Right lobe of liver (tissue), 6 donors: ENCODE data around the gene SMIM31. TPM values are rescaled to one million over a fixed set of nuclear protein-coding genes. Genes with fewer than 3 reads are reported as not detected.

Experiments
- ATAC-seq, 4 donors: fragments of 200-7000 bp; cut with Tn5 transposase; one replicate each; pipeline ENCODE4 v1.9.1; 2020; ENCODE audit warnings: mild to moderate bottlenecking in 4 of 4, moderate library complexity in 4 of 4
- DNase-seq, 3 donors: peaks; one replicate each; pipeline ENCODE4 v3.0.0-alpha.2; 2020
- H3K27ac ChIP-seq, 3 donors: fragments of 200-600 bp; one replicate each; pipeline ENCODE4 v1.8.0; 2022
- H3K27me3 ChIP-seq, 2 donors: fragments of 200-600 bp; one replicate each; pipeline ENCODE4 v1.8.0; 2022
- H3K36me3 ChIP-seq, 4 donors: fragments of 200-600 bp; sonication (generic) in 1 of 4; one replicate each; pipeline versions ENCODE4 v1.5.1 to v1.8.0; 2017 to 2022; ENCODE audit warnings: control low read depth in 1 of 4
- H3K4me1 ChIP-seq, 4 donors: fragments of 200-600 bp; sonication (generic) in 1 of 4; one replicate each; pipeline versions ENCODE4 v1.5.1 to v1.8.0; 2017 to 2022; ENCODE audit warnings: control low read depth in 1 of 4
- H3K4me3 ChIP-seq, 3 donors: fragments of 200-600 bp; one replicate each; pipeline ENCODE4 v1.8.0; 2022
- H3K9me3 ChIP-seq, 4 donors: fragments of 200-600 bp; sonication (generic) in 1 of 4; one replicate each; pipeline versions ENCODE4 v1.5.1 to v1.8.0; 2017 to 2022; ENCODE audit warnings: control low read depth in 1 of 4
- POLR2A ChIP-seq: fragments of 450-650 bp; IDR thresholded peaks from one replicate; pipeline ENCODE4 v1.6.1; 2017; ENCODE audit warnings: antibody characterized with exemption, mild to moderate bottlenecking
- WGBS: methylation state at CpG from one replicate; pipeline ENCODE4 v1.1.6; 2018; ENCODE audit warnings: low coverage, low lambda C conversion rate; ENCODE audit not compliant: insufficient coverage; ENCODE audit errors: missing lambda C conversion rate; 5-methylcytosine and 5-hydroxymethylcytosine counted together
- intact Hi-C, 2 donors: fragments of 100-400 bp; cut with DNase I; formaldehyde crosslinking; loops; one replicate each; pipeline versions ENCODE4 v1.11.2 to v1.14.1; 2022
- total RNA-seq, 6 experiments: library from RNA; depleted of rRNA in 2 of 6; stranded (reverse); fragments of >200 nt in 2 of 6; fragmentation: NEBNext Ultra II Directional in 3 of 6; extraction: Animal tissue kit (Norgen Biotek cat#: 25700) in 3 of 6; gene quantifications; one replicate each; pipeline versions ENCODE4 v1.1.0 to v1.2.4, GENCODE V29; 2016 to 2023
- TF ChIP-seq, protein P1 (sequence below), 4 donors: fragments of 200-600 bp in 3 of 4; fragments of 450-650 bp in 1 of 4; IDR thresholded peaks; one replicate each; pipeline versions ENCODE4 v1.5.1 to v1.8.0; 2016 to 2022; ENCODE audit warnings: antibody characterized with exemption in 4 of 4, mild to moderate bottlenecking in 2 of 4
- donor health status: DM: no; HTN: yes; CAD: no.
- donor health status: DM: no; HTN: no; CAD: no.
- donor health status: DM: no; HTN: no; CAD: no.
- donor health status: DM: no; HTN: yes; CAD: no.
- donor health status: DM: no; HTN: yes; CAD: no.

Gene SMIM31
- total RNA-seq, 6 experiments from 2014 or later, result 0.71 TPM; not detected in 5

DNA sequence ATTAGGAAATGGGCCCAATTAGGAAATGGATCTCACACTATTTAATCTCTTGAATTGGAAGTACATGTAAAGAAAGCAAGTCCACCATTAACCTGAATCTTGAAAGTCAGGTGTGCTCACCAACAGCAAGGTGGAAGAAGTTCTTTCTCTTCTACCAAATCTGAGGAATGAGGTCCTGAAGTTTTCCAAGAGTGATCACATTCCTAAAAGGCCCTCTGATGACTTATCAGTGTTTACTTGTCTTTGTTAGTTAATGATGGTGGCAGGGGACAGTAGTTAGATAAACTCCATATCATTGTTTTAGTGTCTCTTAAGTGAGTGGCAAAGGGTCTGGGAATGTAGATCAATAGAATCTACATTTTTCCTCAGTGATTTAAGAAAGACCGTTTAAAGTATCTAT lies 61.8 kb downstream of the SMIM31 start:
- WGBS, result 12% methylated on average over 1 of the region's 1 CpG
- no peak overlapping the region for H3K4me3 ChIP-seq
- intact Hi-C loops, result no loop called here
- H3K27me3 ChIP-seq, result no peaks in the 10 kb centered on the region
- H3K4me1 ChIP-seq, result no peaks in the 10 kb centered on the region
- no peaks in the 10 kb centered on the region for H3K36me3 ChIP-seq
- DNase-seq (no peak), ATAC-seq (no peak)
- H3K9me3 ChIP-seq, result no peaks in the 10 kb centered on the region
- TF ChIP-seq, protein P1, sequence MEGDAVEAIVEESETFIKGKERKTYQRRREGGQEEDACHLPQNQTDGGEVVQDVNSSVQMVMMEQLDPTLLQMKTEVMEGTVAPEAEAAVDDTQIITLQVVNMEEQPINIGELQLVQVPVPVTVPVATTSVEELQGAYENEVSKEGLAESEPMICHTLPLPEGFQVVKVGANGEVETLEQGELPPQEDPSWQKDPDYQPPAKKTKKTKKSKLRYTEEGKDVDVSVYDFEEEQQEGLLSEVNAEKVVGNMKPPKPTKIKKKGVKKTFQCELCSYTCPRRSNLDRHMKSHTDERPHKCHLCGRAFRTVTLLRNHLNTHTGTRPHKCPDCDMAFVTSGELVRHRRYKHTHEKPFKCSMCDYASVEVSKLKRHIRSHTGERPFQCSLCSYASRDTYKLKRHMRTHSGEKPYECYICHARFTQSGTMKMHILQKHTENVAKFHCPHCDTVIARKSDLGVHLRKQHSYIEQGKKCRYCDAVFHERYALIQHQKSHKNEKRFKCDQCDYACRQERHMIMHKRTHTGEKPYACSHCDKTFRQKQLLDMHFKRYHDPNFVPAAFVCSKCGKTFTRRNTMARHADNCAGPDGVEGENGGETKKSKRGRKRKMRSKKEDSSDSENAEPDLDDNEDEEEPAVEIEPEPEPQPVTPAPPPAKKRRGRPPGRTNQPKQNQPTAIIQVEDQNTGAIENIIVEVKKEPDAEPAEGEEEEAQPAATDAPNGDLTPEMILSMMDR (IDR thresholded peaks at IDR 0.05), result no peak
- TF ChIP-seq POLR2A, result no peak
- H3K27ac ChIP-seq, result no peak overlapping the region

DNA sequence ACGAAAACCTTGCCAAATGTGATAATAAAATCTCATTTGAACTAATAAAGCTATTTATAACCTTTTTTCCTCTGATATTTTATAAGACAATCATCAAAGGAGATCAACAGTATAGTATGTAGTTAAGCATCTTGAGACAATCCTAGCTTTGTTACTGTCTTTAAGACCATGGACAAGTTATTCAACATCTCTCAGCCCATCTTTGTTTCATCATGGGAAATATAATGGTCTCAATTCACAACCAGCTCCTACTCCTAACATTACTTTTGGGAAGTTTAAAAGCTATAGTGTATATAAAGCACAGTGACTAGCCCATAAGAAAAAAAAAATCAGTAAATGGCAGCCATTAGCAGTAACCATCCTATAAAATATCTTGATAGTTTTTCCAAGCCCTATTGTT lies 65.4 kb downstream of the SMIM31 start:
- no peaks in the 10 kb centered on the region for H3K27me3 ChIP-seq
- no peaks in the 10 kb centered on the region for H3K9me3 ChIP-seq
- no peaks in the 10 kb centered on the region for H3K4me1 ChIP-seq
- intact Hi-C loops, result no loop called here
- WGBS, result 60% methylated on average over 1 of the region's 1 CpG
- no peak overlapping the region for H3K27ac ChIP-seq
- no peak overlapping the region for H3K4me3 ChIP-seq
- DNase-seq (no peak), ATAC-seq (no peak)
- no peak for TF ChIP-seq POLR2A
- TF ChIP-seq, protein P1 (IDR thresholded peaks at IDR 0.05), result no peak
- no peaks in the 10 kb centered on the region for H3K36me3 ChIP-seq

GRCh38 chr4:164821711-164822110 lies 67.8 kb downstream of the SMIM31 start:
- Histone ChIP-seq H3K4me3 (no peak overlapping the region), H3K9me3 (no peaks in the 10 kb centered on the region), H3K4me1 (no peaks in the 10 kb centered on the region), H3K36me3 (no peaks in the 10 kb centered on the region), H3K27ac (no peak overlapping the region), H3K27me3 (no peaks in the 10 kb centered on the region)
- intact Hi-C loops, result no loop called here
- no peak for DNase-seq
- TF ChIP-seq, protein P1 (IDR thresholded peaks at IDR 0.05), result no peak
- TF ChIP-seq POLR2A, result no peak
- WGBS, result 35% methylated on average over 4 of the region's 4 CpGs
- ATAC-seq, result no peak

- Histone ChIP-seq H3K27ac (no peak overlapping the region), H3K27me3 (no peaks in the 10 kb centered on the region), H3K36me3 (no peaks in the 10 kb centered on the region), H3K9me3 (no peaks in the 10 kb centered on the region), H3K4me1 (no peaks in the 10 kb centered on the region), H3K4me3 (no peak overlapping the region)
- DNase-seq (no peak), ATAC-seq (no peak)
- intact Hi-C loops, result no loop called here
- TF ChIP-seq POLR2A, result no peak
- TF ChIP-seq, protein P1 (IDR thresholded peaks at IDR 0.05), result no peak
- 51% methylated on average over 4 of the region's 4 CpGs for WGBS
These were observed 70.7 kb downstream of the SMIM31 start for GRCh38 chr4:164824581-164824980.

GRCh38 chr4:164828955-164829354 lies 75.0 kb downstream of the SMIM31 start:
- no peaks in the 10 kb centered on the region for H3K27me3 ChIP-seq
- DNase-seq (no peak), ATAC-seq (no peak)
- intact Hi-C loops, result no loop called here
- H3K4me3 ChIP-seq, result no peak overlapping the region
- no peak overlapping the region for H3K27ac ChIP-seq
- TF ChIP-seq, protein P1 (IDR thresholded peaks at IDR 0.05), result no peak
- no peaks in the 10 kb centered on the region for H3K36me3 ChIP-seq
- no peaks in the 10 kb centered on the region for H3K9me3 ChIP-seq
- 52% methylated on average over 3 of the region's 3 CpGs for WGBS
- no peaks in the 10 kb centered on the region for H3K4me1 ChIP-seq
